Measurements from ENCODE around the gene UPF2.

Gene UPF2

DNA sequence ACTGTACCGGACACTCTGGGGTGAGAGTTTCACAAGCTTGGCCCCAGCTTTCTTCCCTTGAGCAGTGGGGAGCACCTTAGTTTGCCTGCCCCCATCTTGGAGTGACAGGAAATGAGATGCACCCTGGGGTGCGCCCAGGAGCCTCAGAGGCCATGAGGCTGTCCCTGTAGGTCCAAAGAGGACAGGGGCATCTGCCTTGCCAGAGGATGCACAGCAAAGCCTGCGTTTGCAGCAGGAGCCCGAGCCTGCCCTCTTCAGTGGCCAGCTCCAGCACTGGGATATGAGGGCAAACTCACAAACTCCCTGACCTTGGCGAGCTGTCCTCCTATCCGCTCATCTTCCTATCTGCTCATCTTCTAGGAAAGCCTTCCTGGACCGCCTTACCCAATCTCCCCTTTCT lies 140.0 kb downstream of the UPF2 start:
- TF ChIP-seq ZNF8 (CRISPR knock-in tag; IDR thresholded peaks at IDR 0.05) (no peak), TOX (CRISPR knock-in tag; IDR thresholded peaks at IDR 0.05; ENCODE audit: borderline replicate concordance) (no peak), ZNF70 (CRISPR knock-in tag; IDR thresholded peaks at IDR 0.05) (no peak), CSDC2 (CRISPR knock-in tag; IDR thresholded peaks at IDR 0.05) (no peak), ZFP3 (CRISPR knock-in tag; IDR thresholded peaks at IDR 0.05) (no peak), CSRNP3 (CRISPR knock-in tag; IDR thresholded peaks at IDR 0.05) (no peak), ZFP30 (CRISPR knock-in tag; IDR thresholded peaks at IDR 0.05) (no peak), SNAI2 (CRISPR knock-in tag; IDR thresholded peaks at IDR 0.05) (no peak), TCF4 (CRISPR knock-in tag; IDR thresholded peaks at IDR 0.05; ENCODE audit: borderline replicate concordance) (no peak), ISL1 (CRISPR knock-in tag; IDR thresholded peaks at IDR 0.05) (no peak), RARB (CRISPR knock-in tag; IDR thresholded peaks at IDR 0.05) (no peak), BACH2 (CRISPR knock-in tag; IDR thresholded peaks at IDR 0.05; ENCODE audit: borderline replicate concordance) (no peak), ARNTL (CRISPR knock-in tag; IDR thresholded peaks at IDR 0.05; ENCODE audit: borderline replicate concordance, low read depth) (no peak)
- TF ChIP-seq, protein P1, sequence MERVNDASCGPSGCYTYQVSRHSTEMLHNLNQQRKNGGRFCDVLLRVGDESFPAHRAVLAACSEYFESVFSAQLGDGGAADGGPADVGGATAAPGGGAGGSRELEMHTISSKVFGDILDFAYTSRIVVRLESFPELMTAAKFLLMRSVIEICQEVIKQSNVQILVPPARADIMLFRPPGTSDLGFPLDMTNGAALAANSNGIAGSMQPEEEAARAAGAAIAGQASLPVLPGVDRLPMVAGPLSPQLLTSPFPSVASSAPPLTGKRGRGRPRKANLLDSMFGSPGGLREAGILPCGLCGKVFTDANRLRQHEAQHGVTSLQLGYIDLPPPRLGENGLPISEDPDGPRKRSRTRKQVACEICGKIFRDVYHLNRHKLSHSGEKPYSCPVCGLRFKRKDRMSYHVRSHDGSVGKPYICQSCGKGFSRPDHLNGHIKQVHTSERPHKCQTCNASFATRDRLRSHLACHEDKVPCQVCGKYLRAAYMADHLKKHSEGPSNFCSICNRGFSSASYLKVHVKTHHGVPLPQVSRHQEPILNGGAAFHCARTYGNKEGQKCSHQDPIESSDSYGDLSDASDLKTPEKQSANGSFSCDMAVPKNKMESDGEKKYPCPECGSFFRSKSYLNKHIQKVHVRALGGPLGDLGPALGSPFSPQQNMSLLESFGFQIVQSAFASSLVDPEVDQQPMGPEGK (CRISPR knock-in tag; IDR thresholded peaks at IDR 0.05; ENCODE audit: borderline replicate concordance) = no peak
- ATAC-seq = no peak

GRCh38 chr10:11901833-11902475 lies 140.7 kb downstream of the UPF2 start:
- TF ChIP-seq ZNF70 (CRISPR knock-in tag; IDR thresholded peaks at IDR 0.05) (no peak), PPARA (CRISPR knock-in tag; IDR thresholded peaks at IDR 0.05; ENCODE audit: borderline replicate concordance) (no peak), CSDC2 (CRISPR knock-in tag; IDR thresholded peaks at IDR 0.05) (no peak)
- TF ChIP-seq, protein P1 (CRISPR knock-in tag; IDR thresholded peaks at IDR 0.05; ENCODE audit: borderline replicate concordance) = no peak
- no peak for ATAC-seq

GRCh38 chr10:11901454-11901832 lies 141.2 kb downstream of the UPF2 start:
- ATAC-seq = no peak
- TF ChIP-seq OSR1 (CRISPR knock-in tag; IDR thresholded peaks at IDR 0.05) (no peak), ZNF565 (CRISPR knock-in tag; conservative IDR thresholded peaks at IDR 0.05; ENCODE audit: low read depth) (no peak), CSRNP3 (CRISPR knock-in tag; IDR thresholded peaks at IDR 0.05) (no peak), CREB5 (CRISPR knock-in tag; IDR thresholded peaks at IDR 0.05; ENCODE audit: low read depth) (no peak), ZFP3 (CRISPR knock-in tag; IDR thresholded peaks at IDR 0.05) (no peak), ISL1 (CRISPR knock-in tag; IDR thresholded peaks at IDR 0.05) (no peak), SNAI2 (CRISPR knock-in tag; IDR thresholded peaks at IDR 0.05) (no peak), ZNF8 (CRISPR knock-in tag; IDR thresholded peaks at IDR 0.05) (no peak), PPARA (CRISPR knock-in tag; IDR thresholded peaks at IDR 0.05; ENCODE audit: borderline replicate concordance) (no peak)

DNA sequence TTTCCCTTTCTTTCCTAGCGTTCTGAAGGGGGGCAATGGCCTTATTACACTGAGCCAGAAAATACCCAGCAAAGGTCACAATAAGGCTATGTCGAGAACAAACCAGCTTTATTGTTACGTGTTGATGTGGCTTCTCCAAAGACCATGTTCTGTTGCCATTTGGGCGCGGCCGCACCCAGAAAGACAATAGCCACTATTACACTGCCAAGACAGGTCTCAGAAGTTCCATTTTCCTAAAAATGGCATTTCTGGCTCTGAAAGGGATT lies 141.6 kb downstream of the UPF2 start:
- no peak for ATAC-seq
- TF ChIP-seq ARNTL (CRISPR knock-in tag; IDR thresholded peaks at IDR 0.05; ENCODE audit: borderline replicate concordance, low read depth) = no peak
- TF ChIP-seq CREB5 (CRISPR knock-in tag; IDR thresholded peaks at IDR 0.05; ENCODE audit: low read depth) = no peak
- no peak for TF ChIP-seq CSDC2 (CRISPR knock-in tag; IDR thresholded peaks at IDR 0.05)
- TF ChIP-seq GLIS3 (CRISPR knock-in tag; IDR thresholded peaks at IDR 0.05) = no peak
- no peak for TF ChIP-seq OSR1 (CRISPR knock-in tag; IDR thresholded peaks at IDR 0.05)
- TF ChIP-seq SNAI2 (CRISPR knock-in tag; IDR thresholded peaks at IDR 0.05) = no peak
- TF ChIP-seq ZNF8 (CRISPR knock-in tag; IDR thresholded peaks at IDR 0.05) = no peak
